Measurements from ENCODE around the gene RNF7.
"Not testable (repeated sequence)": the region's sequence is repeated elsewhere in the genome, so short reads cannot be mapped to it uniquely, and the experiment has no call there.

The RNF7 gene

GRCh38 chr3:141738022-141738890 lies at the start of gene RNF7:
TSS of gene RNF7 (plus strand) at chr3:141738298. CDS start at chr3:141738342, 44 bp downstream.
- Histone ChIP-seq H3K36me3 (peaks cover 8% of the 10 kb centered on the region; the same call in 1 of the 2 replicates), H3K9me3 (no peaks in the 10 kb centered on the region), H3K4me1 (peaks cover 34% of the 10 kb centered on the region), H4K20me1 (peaks cover 40% of the 10 kb centered on the region), H3K4me3 (peak within 1 kb of the TSS; percentile 90), H3K27me3 (no peaks in the 10 kb centered on the region), H3K4me2 (peak within 1 kb of the TSS; percentile 81), H3K27ac (peak within 1 kb of the TSS; percentile 94), H3K9ac (peak within 1 kb of the TSS; percentile 95)
- peak; percentile 84; the same call in 1 of the 2 replicates for TF ChIP-seq Cebpa-rat (IDR thresholded peaks at IDR 0.05)

DNA sequence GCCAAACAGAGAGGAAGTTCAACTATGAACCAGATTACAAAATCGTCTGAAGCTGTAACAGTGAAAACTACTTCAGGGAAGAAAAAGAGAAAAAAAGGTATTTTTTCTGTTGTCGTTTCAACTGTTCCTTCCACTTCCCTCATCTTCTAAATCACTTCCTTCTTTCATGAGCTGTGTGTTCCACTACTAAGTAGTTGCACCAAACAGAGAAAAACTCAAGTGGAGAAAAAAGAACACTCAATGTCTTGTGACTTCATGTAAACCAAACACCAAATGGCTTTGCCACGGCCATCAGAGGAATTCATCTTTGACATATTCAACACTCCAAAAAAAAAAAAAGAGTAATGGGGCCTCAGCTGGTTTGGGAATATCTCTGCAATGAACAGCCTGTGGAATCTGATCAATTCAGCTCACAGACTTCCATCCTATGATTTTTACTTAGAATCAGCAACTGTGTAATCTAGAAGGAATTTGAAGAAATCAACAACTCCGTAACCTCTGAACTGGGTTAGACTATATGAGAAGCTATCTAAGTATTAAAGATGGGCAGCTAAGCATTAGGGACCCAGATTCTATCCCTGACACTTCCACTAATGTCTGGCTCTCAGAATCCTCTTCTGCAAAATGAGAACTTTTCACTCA lies 47.5 kb upstream of the RNF7 start:
- Histone ChIP-seq H4K20me1 (no peaks in the 10 kb centered on the region), H3K4me2 (no peak overlapping the region), H3K9ac (no peak overlapping the region), H3K27me3 (no peaks in the 10 kb centered on the region), H3K36me3 (no peaks in the 10 kb centered on the region), H3K4me1 (no peaks in the 10 kb centered on the region), H3K4me3 (no peak overlapping the region), H3K27ac (no peak overlapping the region), H3K9me3 (peaks cover 19% of the 10 kb centered on the region)
- TF ChIP-seq Cebpa-rat (IDR thresholded peaks at IDR 0.05), result no peak

GRCh38 chr3:141691471-141691870 lies 46.6 kb upstream of the RNF7 start:
- not testable (repeated sequence) for H3K4me3 ChIP-seq, H3K4me2 ChIP-seq, H3K4me1 ChIP-seq, H4K20me1 ChIP-seq, H3K36me3 ChIP-seq, H3K27me3 ChIP-seq, H3K9ac ChIP-seq, H3K27ac ChIP-seq
- peaks cover 19% of the 10 kb centered on the region for H3K9me3 ChIP-seq

GRCh38 chr3:141692973-141693372 lies 45.1 kb upstream of the RNF7 start:
- H3K4me3 ChIP-seq, H3K4me1 ChIP-seq, H3K27ac ChIP-seq, H3K36me3 ChIP-seq, H4K20me1 ChIP-seq, H3K9ac ChIP-seq, H3K27me3 ChIP-seq, H3K4me2 ChIP-seq: not testable (repeated sequence)
- peaks cover 19% of the 10 kb centered on the region for H3K9me3 ChIP-seq

DNA sequence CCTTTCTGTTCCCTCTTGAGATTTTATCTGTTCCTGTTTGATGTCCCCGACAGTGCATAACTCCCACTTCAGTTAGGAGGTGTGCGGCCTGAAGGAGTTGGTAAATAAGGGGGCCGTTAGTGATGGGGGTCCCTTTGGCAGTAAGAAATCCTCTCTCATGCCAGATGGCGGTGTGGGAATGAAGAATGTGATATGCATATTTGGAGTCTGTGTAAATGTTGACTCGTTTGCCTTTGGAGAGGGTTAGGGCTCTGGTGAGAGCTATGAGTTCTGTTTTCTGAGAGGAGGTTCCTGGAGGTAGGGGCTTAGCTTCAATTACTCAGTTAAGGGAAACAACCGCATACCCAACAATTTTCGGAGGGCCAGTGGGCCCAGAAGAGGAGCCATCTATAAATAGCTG lies 38.8 kb upstream of the RNF7 start:
- Histone ChIP-seq H3K36me3 (no peaks in the 10 kb centered on the region), H3K4me1 (no peaks in the 10 kb centered on the region), H3K4me2 (no peak overlapping the region), H3K9ac (no peak overlapping the region), H3K27me3 (no peaks in the 10 kb centered on the region), H3K27ac (no peak overlapping the region), H3K4me3 (no peak overlapping the region), H3K9me3 (no peaks in the 10 kb centered on the region), H4K20me1 (no peaks in the 10 kb centered on the region)
- no peak for TF ChIP-seq Cebpa-rat (IDR thresholded peaks at IDR 0.05)

DNA sequence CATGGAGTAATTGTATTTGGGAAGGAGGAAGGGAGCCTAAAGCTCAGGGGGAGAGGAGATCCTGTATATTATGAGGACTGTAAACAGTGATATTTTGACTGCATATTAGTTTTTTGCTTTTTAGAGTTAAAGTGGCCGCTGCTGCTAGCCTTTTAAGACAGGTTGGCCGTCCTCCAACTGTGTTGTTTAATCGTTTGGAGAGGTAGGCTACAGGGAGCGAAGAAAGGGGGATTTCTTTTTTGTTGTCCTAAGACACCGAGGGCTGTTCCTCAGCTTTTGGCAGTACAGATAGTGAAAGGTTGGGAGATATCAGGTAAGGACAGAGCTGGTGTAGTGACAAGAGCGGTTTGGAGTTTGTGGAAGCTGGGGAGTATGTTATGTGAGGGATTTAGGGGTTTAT lies 38.2 kb upstream of the RNF7 start:
- no peak for TF ChIP-seq Cebpa-rat (IDR thresholded peaks at IDR 0.05)
- no peak overlapping the region for H3K4me2 ChIP-seq
- no peak overlapping the region for H3K4me3 ChIP-seq
- H3K36me3 ChIP-seq, result no peaks in the 10 kb centered on the region
- H3K4me1 ChIP-seq, result no peaks in the 10 kb centered on the region
- no peaks in the 10 kb centered on the region for H3K9me3 ChIP-seq
- H3K27ac ChIP-seq, result no peak overlapping the region
- no peak overlapping the region for H3K9ac ChIP-seq
- H3K27me3 ChIP-seq, result no peaks in the 10 kb centered on the region
- no peaks in the 10 kb centered on the region for H4K20me1 ChIP-seq

DNA sequence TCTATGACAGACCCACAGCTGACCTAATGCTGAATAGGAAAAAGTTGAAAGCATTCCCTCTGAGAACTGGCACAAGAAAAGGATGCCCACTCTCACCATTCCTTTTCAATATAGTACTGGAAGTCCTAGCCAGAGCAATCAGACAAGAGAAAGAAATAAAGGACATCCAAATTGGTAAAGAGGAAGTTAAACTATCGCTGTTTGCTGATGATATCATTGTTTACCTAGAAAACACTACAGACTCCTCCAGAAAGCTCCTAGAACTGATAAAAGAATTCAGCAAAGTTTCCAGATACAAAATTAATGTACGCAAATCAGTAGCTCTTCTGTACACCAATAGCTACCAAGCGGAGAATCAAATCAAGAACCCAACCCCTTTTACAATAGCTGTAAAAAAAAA lies 34.7 kb upstream of the RNF7 start:
- not testable (repeated sequence) for H3K9me3 ChIP-seq, H3K36me3 ChIP-seq, H3K4me3 ChIP-seq, H4K20me1 ChIP-seq, H3K4me1 ChIP-seq, H3K27me3 ChIP-seq, H3K9ac ChIP-seq, H3K27ac ChIP-seq, H3K4me2 ChIP-seq

DNA sequence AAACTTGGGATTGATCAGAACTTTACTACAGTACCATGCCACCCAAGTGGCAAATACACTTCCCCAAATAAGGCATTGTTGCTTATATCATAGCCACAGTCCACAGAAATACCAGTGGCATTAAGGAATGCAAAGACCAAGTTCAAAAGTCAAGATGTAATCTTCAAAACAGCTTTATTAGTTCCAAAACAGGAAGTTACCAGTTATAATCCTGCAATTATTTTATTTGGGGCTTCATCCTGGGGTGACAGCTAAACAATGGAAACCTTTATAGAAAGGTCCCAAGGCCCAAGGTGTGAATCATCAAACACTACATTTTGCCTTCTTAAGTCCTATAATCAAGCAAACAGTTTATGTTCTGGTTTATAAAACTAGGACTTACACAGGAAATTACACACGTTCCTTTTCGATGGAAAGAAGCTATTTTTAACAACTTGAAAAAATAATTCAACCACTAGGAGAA lies 30.3 kb upstream of the RNF7 start:
- H3K27ac ChIP-seq, result no peak overlapping the region
- no peak for TF ChIP-seq Cebpa-rat (IDR thresholded peaks at IDR 0.05)

GRCh38 chr3:141708367-141708766 lies 29.7 kb upstream of the RNF7 start:
- Histone ChIP-seq H4K20me1 (no peaks in the 10 kb centered on the region), H3K27ac (no peak overlapping the region), H3K27me3 (no peaks in the 10 kb centered on the region), H3K4me3 (no peak overlapping the region), H3K4me2 (no peak overlapping the region), H3K36me3 (no peaks in the 10 kb centered on the region), H3K9me3 (no peaks in the 10 kb centered on the region), H3K4me1 (peaks cover 6% of the 10 kb centered on the region; the same call in 1 of the 2 replicates), H3K9ac (no peak overlapping the region)
- no peak for TF ChIP-seq Cebpa-rat (IDR thresholded peaks at IDR 0.05)

More for the DNA sequence above, 30.3 kb upstream of the RNF7 start:
- peaks cover 6% of the 10 kb centered on the region; the same call in 1 of the 2 replicates for H3K4me1 ChIP-seq
- no peaks in the 10 kb centered on the region for H3K27me3 ChIP-seq
- no peak overlapping the region for H3K4me2 ChIP-seq
- H3K9me3 ChIP-seq, result no peaks in the 10 kb centered on the region
- no peaks in the 10 kb centered on the region for H3K36me3 ChIP-seq
- no peak overlapping the region for H3K9ac ChIP-seq
- H3K4me3 ChIP-seq, result no peak overlapping the region
- no peaks in the 10 kb centered on the region for H4K20me1 ChIP-seq

- no peak overlapping the region for H3K27ac ChIP-seq
- no peak overlapping the region for H3K9ac ChIP-seq
- no peak for TF ChIP-seq Cebpa-rat (IDR thresholded peaks at IDR 0.05)
- no peaks in the 10 kb centered on the region for H3K27me3 ChIP-seq
- no peak overlapping the region for H3K4me3 ChIP-seq
- H3K4me2 ChIP-seq, result no peak overlapping the region
- H3K9me3 ChIP-seq, result no peaks in the 10 kb centered on the region
- H3K36me3 ChIP-seq, result no peaks in the 10 kb centered on the region
- no peaks in the 10 kb centered on the region for H4K20me1 ChIP-seq
- peaks cover 6% of the 10 kb centered on the region; the same call in 1 of the 2 replicates for H3K4me1 ChIP-seq
These were observed 28.9 kb upstream of the RNF7 start for GRCh38 chr3:141709126-141709770.

All from BLaER1 (cell line).